ENCODE measurements around the gene FCHO2.

GRCh38 chr5:73032635-73033034, 76.8 kb downstream of the FCHO2 start:
- TF ChIP-seq, protein P1, sequence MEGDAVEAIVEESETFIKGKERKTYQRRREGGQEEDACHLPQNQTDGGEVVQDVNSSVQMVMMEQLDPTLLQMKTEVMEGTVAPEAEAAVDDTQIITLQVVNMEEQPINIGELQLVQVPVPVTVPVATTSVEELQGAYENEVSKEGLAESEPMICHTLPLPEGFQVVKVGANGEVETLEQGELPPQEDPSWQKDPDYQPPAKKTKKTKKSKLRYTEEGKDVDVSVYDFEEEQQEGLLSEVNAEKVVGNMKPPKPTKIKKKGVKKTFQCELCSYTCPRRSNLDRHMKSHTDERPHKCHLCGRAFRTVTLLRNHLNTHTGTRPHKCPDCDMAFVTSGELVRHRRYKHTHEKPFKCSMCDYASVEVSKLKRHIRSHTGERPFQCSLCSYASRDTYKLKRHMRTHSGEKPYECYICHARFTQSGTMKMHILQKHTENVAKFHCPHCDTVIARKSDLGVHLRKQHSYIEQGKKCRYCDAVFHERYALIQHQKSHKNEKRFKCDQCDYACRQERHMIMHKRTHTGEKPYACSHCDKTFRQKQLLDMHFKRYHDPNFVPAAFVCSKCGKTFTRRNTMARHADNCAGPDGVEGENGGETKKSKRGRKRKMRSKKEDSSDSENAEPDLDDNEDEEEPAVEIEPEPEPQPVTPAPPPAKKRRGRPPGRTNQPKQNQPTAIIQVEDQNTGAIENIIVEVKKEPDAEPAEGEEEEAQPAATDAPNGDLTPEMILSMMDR (IDR thresholded peaks at IDR 0.05): no peak
- no peak for TF ChIP-seq POLR2A (IDR thresholded peaks at IDR 0.05)
